GM08714 (cell line): Measurements from ENCODE around the gene ODF2.

Experiments
- H3K4me3 ChIP-seq: fragments of 200-500 bp; sonication (Bioruptor generic); 2 replicates; pipeline ENCODE4 v1.5.1; 2014; ENCODE audit warnings: mild to moderate bottlenecking, low read length, inconsistent platforms
- ZNF274 ChIP-seq: IDR thresholded peaks from 2 replicates; pipeline ENCODE4 v1.6.1; 2012; ENCODE audit warnings: mild to moderate bottlenecking, low read depth, low read length

The ODF2 gene

DNA sequence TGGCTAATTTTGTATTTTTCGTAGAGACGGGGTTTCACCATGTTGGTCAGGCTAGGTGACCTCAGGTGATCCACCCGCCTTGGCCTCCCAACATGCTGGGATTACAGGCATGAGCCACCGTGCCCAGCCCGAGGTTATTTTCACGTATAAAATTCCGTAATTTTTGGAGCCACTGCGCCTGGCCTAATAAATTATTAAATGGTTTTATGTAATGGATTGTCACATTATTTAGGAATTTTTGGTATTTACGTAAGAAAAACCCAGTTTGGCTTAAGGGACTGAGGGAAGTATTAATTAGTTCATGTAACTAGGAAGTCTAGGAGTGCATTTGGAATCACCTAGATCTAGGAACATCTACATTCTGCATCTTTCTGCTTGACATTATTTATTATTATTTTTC, 57.0 kb downstream of the ODF2 start:
- no peak overlapping the region for H3K4me3 ChIP-seq
- no peak for TF ChIP-seq ZNF274

DNA sequence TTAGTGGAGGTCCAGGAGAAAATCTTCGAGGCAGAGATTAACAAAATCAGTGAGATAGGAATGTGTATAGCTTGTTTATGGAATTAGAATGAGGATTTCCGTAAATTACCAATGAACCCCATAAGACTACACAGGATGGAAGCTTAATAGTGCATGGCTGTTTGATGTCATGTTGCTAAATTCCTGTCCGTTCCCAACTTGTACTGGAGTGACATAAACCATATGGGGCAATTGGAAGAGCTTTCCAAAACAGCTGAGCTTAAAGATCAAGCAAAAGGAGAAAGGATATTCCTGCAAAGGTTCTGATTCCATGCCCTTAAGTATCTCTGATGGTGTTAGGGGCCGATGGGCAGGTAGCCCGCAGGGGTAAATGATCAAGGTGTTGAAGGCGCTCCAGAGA, 66.2 kb downstream of the ODF2 start:
- no peak overlapping the region for H3K4me3 ChIP-seq
- TF ChIP-seq ZNF274: no peak

GRCh38 chr9:128523199-128523925, 67.6 kb downstream of the ODF2 start:
- no peak for TF ChIP-seq ZNF274
- H3K4me3 ChIP-seq: no peak overlapping the region

- TF ChIP-seq ZNF274: no peak
Measured at GRCh38 chr9:128526720-128527119, 70.9 kb downstream of the ODF2 start.

DNA sequence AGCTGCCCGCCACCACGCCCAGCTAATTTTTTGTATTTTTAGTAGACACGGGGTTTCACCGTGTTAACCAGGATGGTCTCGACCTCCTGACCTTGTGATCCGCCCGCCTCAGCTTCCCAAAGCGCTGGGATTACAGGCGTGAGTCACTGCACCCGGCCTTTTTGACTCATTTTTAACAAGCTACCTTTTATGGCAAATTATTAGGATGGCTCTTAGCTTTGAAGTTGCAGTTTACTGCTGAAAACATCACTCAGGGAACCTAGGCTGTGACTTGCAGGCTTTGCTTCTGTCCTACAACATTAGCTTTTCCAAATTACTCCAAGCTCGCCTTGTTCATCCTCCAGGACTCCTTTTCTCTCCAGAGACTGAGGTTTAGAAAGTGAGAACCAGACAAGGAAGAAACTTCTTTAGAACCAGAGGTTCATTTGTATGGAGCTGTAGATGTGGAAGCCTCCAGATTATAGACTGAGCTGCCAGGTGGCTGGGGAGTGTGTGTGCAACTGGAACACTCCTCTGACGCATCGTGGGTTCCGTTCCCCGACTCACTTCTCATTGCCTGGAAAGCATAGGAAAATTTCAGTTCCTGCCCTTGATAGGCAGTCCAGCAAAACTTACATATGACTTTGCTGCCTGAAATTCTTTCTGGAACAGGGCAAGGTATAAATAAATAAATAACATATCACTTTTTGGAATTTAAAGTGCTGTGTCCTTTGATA, 72.8 kb downstream of the ODF2 start:
- no peak for TF ChIP-seq ZNF274

More at GRCh38 chr9:128526720-128527119, 70.9 kb downstream of the ODF2 start:
- H3K4me3 ChIP-seq: no peak overlapping the region

DNA sequence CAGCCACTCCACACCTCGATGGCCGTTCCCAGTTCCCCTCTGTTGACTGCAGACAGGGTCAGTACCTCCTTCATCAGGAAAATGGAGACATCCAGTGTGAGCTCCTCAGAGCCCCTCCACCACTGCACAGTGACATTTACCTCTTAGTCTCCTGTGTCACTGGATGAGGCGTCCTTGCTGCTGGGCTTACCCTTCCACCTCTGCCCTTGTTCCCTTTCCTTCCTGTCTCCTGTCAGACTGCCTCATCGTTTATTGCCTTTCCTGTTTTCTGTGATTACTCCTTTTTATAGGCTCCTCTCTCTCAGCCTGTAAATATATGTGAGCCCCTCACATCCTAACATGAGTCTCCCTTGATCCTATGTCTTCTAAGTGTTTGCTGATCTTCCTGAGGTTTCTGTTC, 73.4 kb downstream of the ODF2 start:
- no peak for TF ChIP-seq ZNF274
- no peak overlapping the region for H3K4me3 ChIP-seq

More for the DNA sequence above, 72.8 kb downstream of the ODF2 start:
- H3K4me3 ChIP-seq: no peak overlapping the region

DNA sequence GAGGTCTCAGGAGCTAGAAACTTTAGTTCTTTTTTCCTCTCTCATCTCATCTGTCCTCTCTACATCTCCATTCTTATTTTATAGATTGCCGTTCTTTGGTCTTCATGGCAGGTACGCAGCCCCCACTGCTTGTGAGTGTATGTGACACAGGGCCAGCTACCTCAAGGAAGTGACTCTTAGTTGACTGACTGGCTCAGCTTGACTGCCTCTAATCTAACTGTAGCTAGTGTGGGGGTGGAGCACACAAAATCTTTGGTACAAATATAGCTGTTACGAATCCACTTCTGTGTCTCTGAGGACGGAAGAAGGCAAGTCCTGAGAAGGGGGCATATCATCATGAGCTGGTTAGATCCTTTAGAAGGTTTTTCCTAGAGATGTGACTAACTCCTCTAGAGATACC, 76.8 kb downstream of the ODF2 start:
- no peak overlapping the region for H3K4me3 ChIP-seq
- TF ChIP-seq ZNF274: no peak

- TF ChIP-seq ZNF274: no peak
- no peak overlapping the region for H3K4me3 ChIP-seq
Measured at GRCh38 chr9:128540634-128541360, 85.0 kb downstream of the ODF2 start.

GRCh38 chr9:128546504-128546903, 90.7 kb downstream of the ODF2 start:
- TF ChIP-seq ZNF274: no peak
- no peak overlapping the region for H3K4me3 ChIP-seq

- H3K4me3 ChIP-seq: no peak overlapping the region
- TF ChIP-seq ZNF274: no peak
Measured at GRCh38 chr9:128548876-128549275, 93.1 kb downstream of the ODF2 start.

DNA sequence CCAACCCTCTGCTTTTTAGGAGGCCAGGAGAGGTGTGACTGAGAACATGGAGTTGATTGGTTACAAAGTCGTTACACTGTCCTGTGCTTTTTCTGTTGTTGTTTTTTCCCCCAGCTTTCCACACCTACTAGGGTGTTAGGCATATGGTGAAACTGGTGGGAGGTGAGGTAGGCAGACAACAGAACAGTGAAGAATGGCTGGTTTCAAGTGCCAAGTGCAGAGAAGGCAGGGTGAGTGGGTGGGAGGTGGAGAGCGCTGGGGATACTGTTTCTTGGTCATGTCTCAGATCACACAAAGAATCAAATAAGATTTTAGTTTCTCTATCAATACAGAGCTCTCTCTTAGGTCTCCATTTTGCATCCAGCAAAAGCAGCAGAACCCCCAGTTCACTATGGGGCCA, 94.4 kb downstream of the ODF2 start:
- no peak for TF ChIP-seq ZNF274
- no peak overlapping the region for H3K4me3 ChIP-seq
